22Rv1 (cell line): Measurements from ENCODE around the gene GFY.
"Not testable (repeated sequence)": the region's sequence is repeated elsewhere in the genome, so short reads cannot be mapped to it uniquely, and the experiment has no call there.

Experiments
- CTCF ChIP-seq: fragments of 450-650 bp; IDR thresholded peaks from 2 replicates; pipeline ENCODE4 v1.5.1; 2017; ENCODE audit warnings: mild to moderate bottlenecking
- ZFX ChIP-seq: fragments of 450-650 bp; IDR thresholded peaks from 2 replicates; pipeline ENCODE4 v1.6.1; 2017; ENCODE audit warnings: antibody characterized with exemption, borderline replicate concordance

GRCh38 chr19:49444100-49444700 is 19.0 kb downstream of the GFY start:
- TF ChIP-seq CTCF, ZFX: not testable (repeated sequence)
